HepG2 (cell line): ENCODE data around the gene AUP1. TPM values are rescaled to one million over a fixed set of nuclear protein-coding genes. Genes with fewer than 3 reads are reported as not detected.

Source experiments
- ATAD3A ChIP-seq: sonication (generic); formaldehyde crosslinking; IDR thresholded peaks from 2 replicates; pipeline ENCODE4 v1.4.0; 2020; ENCODE audit warnings: missing genetic modification reagents
- CSRNP2 ChIP-seq: sonication (generic); formaldehyde crosslinking; conservative IDR thresholded peaks from 2 replicates; pipeline ENCODE4 v1.8.0; 2022; ENCODE audit warnings: low read depth, missing genetic modification reagents
- HOXA3 ChIP-seq: sonication (generic); formaldehyde crosslinking; IDR thresholded peaks from 2 replicates; pipeline ENCODE4 v1.5.0; 2020; ENCODE audit warnings: missing genetic modification reagents
- KAT8 ChIP-seq: IDR thresholded peaks from 2 replicates; pipeline ENCODE4 v1.6.1; 2016; ENCODE audit warnings: missing genetic modification reagents, missing compliant biosample characterization
- MED13 ChIP-seq: sonication (generic); formaldehyde crosslinking; IDR thresholded peaks from 2 replicates; pipeline ENCODE4 v1.5.0; 2020; ENCODE audit warnings: missing genetic modification reagents
- MNT ChIP-seq: fragments of 450-650 bp; IDR thresholded peaks from 2 replicates; pipeline ENCODE4 v1.6.1; 2016
- NR2F6 ChIP-seq, 2 experiments: IDR thresholded peaks; 2 replicates each; pipeline ENCODE4 v1.6.1; 2016; ENCODE audit warnings: antibody characterized with exemption in 1 of 2, mild to moderate bottlenecking in 1 of 2
- RBM39 ChIP-seq: fragments of 200-400 bp; formaldehyde crosslinking; IDR thresholded peaks from one replicate; pipeline ENCODE4 v1.6.1; 2018; ENCODE audit warnings: antibody characterized with exemption, mild to moderate bottlenecking, low read depth, low read length; ENCODE audit not compliant: poor library complexity, severe bottlenecking
- SAP130 ChIP-seq: IDR thresholded peaks from 2 replicates; pipeline ENCODE4 v1.6.1; 2016; ENCODE audit warnings: low read depth
- TAF1 ChIP-seq: sonication (generic); formaldehyde crosslinking; IDR thresholded peaks from 2 replicates; pipeline ENCODE4 v1.4.0; 2020; ENCODE audit warnings: missing genetic modification reagents
- TOE1 ChIP-seq: sonication (generic); formaldehyde crosslinking; IDR thresholded peaks from 2 replicates; pipeline ENCODE4 v1.4.0; 2020; ENCODE audit warnings: mild to moderate bottlenecking, missing genetic modification reagents
- TSC22D2 ChIP-seq: sonication (generic); formaldehyde crosslinking; IDR thresholded peaks from 2 replicates; pipeline ENCODE4 v1.5.1; 2020; ENCODE audit warnings: missing genetic modification reagents, mild to moderate bottlenecking, borderline replicate concordance
- XBP1 ChIP-seq: sonication (generic); formaldehyde crosslinking; IDR thresholded peaks from 2 replicates; pipeline ENCODE4 v1.5.0; 2020; ENCODE audit warnings: missing genetic modification reagents
- ZBTB21 ChIP-seq: sonication (generic); formaldehyde crosslinking; IDR thresholded peaks from 2 replicates; pipeline ENCODE4 v1.4.0; 2020; ENCODE audit warnings: missing genetic modification reagents
- ZFP36L2 ChIP-seq: sonication (generic); formaldehyde crosslinking; IDR thresholded peaks from 2 replicates; pipeline ENCODE4 v1.4.0; 2020; ENCODE audit warnings: missing genetic modification reagents
- ZFP90 ChIP-seq: sonication (generic); formaldehyde crosslinking; IDR thresholded peaks from 2 replicates; pipeline ENCODE4 v1.8.0; 2022; ENCODE audit warnings: missing genetic modification reagents, mild to moderate bottlenecking, inconsistent platforms, borderline replicate concordance
- ZNF121 ChIP-seq: sonication (generic); formaldehyde crosslinking; IDR thresholded peaks from 2 replicates; pipeline ENCODE4 v1.5.0; 2020; ENCODE audit warnings: mild to moderate bottlenecking, missing genetic modification reagents
- ZNF451 ChIP-seq: sonication (generic); formaldehyde crosslinking; IDR thresholded peaks from 2 replicates; pipeline ENCODE4 v1.5.0; 2020; ENCODE audit warnings: mild to moderate bottlenecking, missing genetic modification reagents
- ZNF607 ChIP-seq: sonication (generic); formaldehyde crosslinking; IDR thresholded peaks from 2 replicates; pipeline ENCODE4 v1.5.1; 2020; ENCODE audit warnings: missing genetic modification reagents, mild to moderate bottlenecking, borderline replicate concordance
- ZNF75D ChIP-seq: sonication (generic); formaldehyde crosslinking; IDR thresholded peaks from 2 replicates; pipeline ENCODE4 v1.8.1; 2023; ENCODE audit warnings: missing genetic modification reagents, mild to moderate bottlenecking, borderline replicate concordance
- ZNF883 ChIP-seq: sonication (generic); formaldehyde crosslinking; IDR thresholded peaks from 2 replicates; pipeline ENCODE4 v1.5.1; 2020; ENCODE audit warnings: mild to moderate bottlenecking, missing genetic modification reagents; ENCODE audit errors: not compliant biosample characterization
- ZZZ3 ChIP-seq: sonication (generic); formaldehyde crosslinking; IDR thresholded peaks from 2 replicates; pipeline ENCODE4 v1.4.0; 2020; ENCODE audit warnings: missing genetic modification reagents, mild to moderate bottlenecking, borderline replicate concordance
- polyA plus RNA-seq, 8 experiments: library from polyadenylated mRNA; depleted of rRNA in 3 of 8; stranded (reverse) in 7 of 8; unstranded in 1 of 8; fragments of >200 nt; fragmentation: Illumina TruSeq in 4 of 8; extraction: Trizol in 4 of 8; gene quantifications; 2 replicates each; pipeline versions ENCODE4 v1.2.1 to v1.2.3, GENCODE V29; 2011 to 2016; ENCODE audit warnings: low read depth in 4 of 8, missing spikeins in 1 of 8, mixed read lengths in 1 of 8; ENCODE audit not compliant: insufficient read depth in 1 of 8
- total RNA-seq, 5 experiments: library from RNA; depleted of rRNA; stranded (reverse); fragments of >200 nt; fragmentation: Illumina TruSeq; extraction: Trizol; gene quantifications; 2 replicates each; pipeline ENCODE4 v1.2.3, GENCODE V29; 2016; ENCODE audit warnings: low read depth in 1 of 5
- TF ChIP-seq, protein P1 (sequence below): sonication (generic); formaldehyde crosslinking; IDR thresholded peaks from 2 replicates; pipeline ENCODE4 v1.8.0; 2022; ENCODE audit warnings: missing genetic modification reagents, mild to moderate bottlenecking, inconsistent platforms, borderline replicate concordance
- TF ChIP-seq, protein P2 (sequence below): sonication (generic); formaldehyde crosslinking; IDR thresholded peaks from 2 replicates; pipeline ENCODE4 v1.5.1; 2020; ENCODE audit warnings: mild to moderate bottlenecking, missing genetic modification reagents, borderline replicate concordance

AUP1 gene
- total and polyA plus RNA-seq, 2 of the 13 experiments (the other 11 are each of a cell fraction or from before 2014, with no cell fraction given) = 174 to 267 TPM

DNA sequence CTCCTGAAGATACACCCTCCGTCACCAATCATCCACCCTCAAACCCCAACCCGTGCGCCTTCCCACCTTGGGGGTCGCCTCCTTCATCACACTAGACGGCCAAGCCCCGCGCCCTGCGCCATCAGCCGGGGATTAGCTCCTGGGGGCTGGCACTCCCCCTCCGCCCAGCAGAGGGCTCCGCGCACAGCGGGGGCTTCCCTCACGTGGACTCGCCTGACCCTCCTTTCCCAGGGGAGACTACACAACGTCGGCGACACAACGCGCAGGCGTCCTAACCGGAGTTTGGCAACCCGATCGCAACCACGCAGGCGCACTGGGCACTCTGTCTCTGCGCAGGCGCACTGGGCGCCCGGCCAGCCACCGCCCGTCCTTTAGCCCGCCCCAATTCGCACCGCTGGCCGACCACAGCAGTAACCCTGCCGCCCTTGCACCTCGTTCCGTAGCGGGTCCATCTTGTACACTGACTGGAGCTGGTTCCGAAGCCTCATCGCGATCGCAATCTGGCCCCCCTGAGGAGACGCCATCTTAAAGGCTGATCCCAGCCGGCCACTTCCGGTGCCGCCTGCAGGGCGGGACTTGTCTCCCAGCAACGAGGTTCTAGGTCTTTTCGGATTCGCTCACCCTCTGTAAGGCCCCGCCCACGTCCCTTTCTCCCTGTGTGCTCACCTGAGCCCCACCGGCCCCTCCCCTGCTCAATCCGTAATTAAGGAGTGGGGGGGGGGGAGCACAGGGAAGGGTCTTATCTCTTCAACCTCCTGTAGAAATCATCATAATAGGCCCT is 22.2 kb downstream of the AUP1 start, which contains the start of gene PCGF1 (continued):
- TF ChIP-seq CSRNP2 (CRISPR knock-in tag) (no peak), KAT8 (CRISPR knock-in tag) (peak; percentile 94), XBP1 (CRISPR knock-in tag) (no peak), ZNF883 (peak; percentile 73), ZNF75D (CRISPR knock-in tag) (no peak), ZZZ3 (CRISPR knock-in tag) (peak; percentile 74), ZFP90 (CRISPR knock-in tag) (peak; percentile 97), TSC22D2 (CRISPR knock-in tag) (peak; percentile 76; the same call in 1 of the 2 replicates), SAP130 (CRISPR knock-in tag) (peak; percentile 86), NR2F6 (IDR thresholded peaks at IDR 0.05) (peak; percentile 40; the same call in 1 of the 2 replicates), NR2F6 (CRISPR knock-in tag; IDR thresholded peaks at IDR 0.05) (peak; percentile 81), MNT (peak; percentile 80), ZBTB21 (no peak), ZFP36L2 (CRISPR knock-in tag) (no peak), ZNF451 (CRISPR knock-in tag) (peak; percentile 98), TOE1 (peak; percentile 78; the same call in 1 of the 2 replicates), ZNF121 (0 out of 2 replicates have a peak, but pooled peaks have one; percentile 24), ATAD3A (CRISPR knock-in tag) (0 out of 2 replicates have a peak, but pooled peaks have one; percentile 74), HOXA3 (CRISPR knock-in tag) (peak; percentile 96), MED13 (peak; percentile 68; the same call in 1 of the 2 replicates), ZNF607 (CRISPR knock-in tag) (peak; percentile 84), TAF1 (CRISPR knock-in tag) (peak; percentile 91), RBM39 (peak; percentile 86)
- TF ChIP-seq, protein P1, sequence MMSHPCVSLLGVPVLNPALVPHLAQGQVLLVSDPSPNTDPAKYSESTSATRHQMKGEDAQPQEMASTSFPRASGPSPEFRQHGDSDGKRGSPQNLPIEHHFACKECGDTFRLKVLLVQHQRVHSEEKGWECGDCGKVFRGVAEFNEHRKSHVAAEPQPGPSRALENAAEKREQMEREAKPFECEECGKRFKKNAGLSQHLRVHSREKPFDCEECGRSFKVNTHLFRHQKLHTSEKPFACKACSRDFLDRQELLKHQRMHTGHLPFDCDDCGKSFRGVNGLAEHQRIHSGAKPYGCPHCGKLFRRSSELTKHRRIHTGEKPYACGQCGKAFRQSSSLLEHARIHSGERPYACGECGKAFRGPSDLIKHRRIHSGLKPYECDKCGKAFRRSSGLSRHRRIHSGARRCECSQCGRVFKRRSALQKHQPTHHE (CRISPR knock-in tag) = peak; percentile 81
- TF ChIP-seq, protein P2, sequence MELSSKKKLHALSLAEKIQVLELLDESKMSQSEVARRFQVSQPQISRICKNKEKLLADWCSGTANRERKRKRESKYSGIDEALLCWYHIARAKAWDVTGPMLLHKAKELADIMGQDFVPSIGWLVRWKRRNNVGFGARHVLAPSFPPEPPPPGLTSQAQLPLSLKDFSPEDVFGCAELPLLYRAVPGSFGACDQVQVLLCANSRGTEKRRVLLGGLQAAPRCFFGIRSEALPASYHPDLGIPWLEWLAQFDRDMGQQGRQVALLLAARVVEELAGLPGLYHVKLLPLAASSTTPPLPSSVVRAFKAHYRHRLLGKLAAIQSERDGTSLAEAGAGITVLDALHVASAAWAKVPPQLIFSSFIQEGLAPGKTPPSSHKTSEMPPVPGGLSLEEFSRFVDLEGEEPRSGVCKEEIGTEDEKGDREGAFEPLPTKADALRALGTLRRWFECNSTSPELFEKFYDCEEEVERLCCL (CRISPR knock-in tag) = peak; percentile 21; the same call in 1 of the 2 replicates
